22Rv1 (cell line): ENCODE data around the gene BLID.

ENCODE experiments used
- H3K27ac ChIP-seq: fragments of 450-650 bp; 2 replicates; pipeline ENCODE4 v1.5.1; 2017
- ZFX ChIP-seq: fragments of 450-650 bp; IDR thresholded peaks from 2 replicates; pipeline ENCODE4 v1.6.1; 2017; ENCODE audit warnings: antibody characterized with exemption, borderline replicate concordance
- TF ChIP-seq, protein P1 (sequence below): fragments of 450-650 bp; IDR thresholded peaks from 2 replicates; pipeline ENCODE4 v1.5.1; 2017; ENCODE audit warnings: mild to moderate bottlenecking

BLID gene

DNA sequence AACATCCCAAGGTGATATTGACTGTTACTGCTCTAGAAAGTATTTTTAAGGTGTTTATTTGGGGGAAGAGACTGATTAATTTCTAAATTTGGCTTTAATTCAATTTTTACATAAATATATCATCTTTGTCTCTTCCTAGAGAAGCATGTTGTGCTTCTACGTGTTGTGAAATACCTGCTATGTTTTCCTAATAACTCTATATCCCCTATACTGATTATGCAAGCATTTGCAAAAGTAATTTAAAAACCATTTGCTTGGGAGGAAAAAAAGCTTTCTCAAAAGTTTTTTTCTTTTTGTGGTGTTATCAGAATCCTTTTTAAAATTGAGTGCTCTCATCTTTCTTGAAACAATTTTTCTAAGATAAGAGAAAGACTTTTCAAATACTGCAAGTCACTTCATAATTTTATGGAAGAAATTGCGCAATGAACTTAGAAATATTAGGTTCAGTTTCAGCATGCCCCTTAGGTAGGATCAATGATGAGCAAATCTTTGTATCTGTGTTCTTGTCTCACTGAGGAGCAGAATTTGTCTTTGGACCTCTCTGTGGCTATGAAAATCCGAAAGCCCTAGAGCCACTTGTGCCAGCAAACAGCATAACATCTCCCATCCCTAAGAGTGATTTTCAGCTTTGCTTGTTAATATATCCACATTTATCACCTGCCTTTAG, 7.4 kb upstream of the BLID start:
- TF ChIP-seq, protein P1, sequence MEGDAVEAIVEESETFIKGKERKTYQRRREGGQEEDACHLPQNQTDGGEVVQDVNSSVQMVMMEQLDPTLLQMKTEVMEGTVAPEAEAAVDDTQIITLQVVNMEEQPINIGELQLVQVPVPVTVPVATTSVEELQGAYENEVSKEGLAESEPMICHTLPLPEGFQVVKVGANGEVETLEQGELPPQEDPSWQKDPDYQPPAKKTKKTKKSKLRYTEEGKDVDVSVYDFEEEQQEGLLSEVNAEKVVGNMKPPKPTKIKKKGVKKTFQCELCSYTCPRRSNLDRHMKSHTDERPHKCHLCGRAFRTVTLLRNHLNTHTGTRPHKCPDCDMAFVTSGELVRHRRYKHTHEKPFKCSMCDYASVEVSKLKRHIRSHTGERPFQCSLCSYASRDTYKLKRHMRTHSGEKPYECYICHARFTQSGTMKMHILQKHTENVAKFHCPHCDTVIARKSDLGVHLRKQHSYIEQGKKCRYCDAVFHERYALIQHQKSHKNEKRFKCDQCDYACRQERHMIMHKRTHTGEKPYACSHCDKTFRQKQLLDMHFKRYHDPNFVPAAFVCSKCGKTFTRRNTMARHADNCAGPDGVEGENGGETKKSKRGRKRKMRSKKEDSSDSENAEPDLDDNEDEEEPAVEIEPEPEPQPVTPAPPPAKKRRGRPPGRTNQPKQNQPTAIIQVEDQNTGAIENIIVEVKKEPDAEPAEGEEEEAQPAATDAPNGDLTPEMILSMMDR = no peak
- TF ChIP-seq ZFX = no peak
- no peak overlapping the region for H3K27ac ChIP-seq

DNA sequence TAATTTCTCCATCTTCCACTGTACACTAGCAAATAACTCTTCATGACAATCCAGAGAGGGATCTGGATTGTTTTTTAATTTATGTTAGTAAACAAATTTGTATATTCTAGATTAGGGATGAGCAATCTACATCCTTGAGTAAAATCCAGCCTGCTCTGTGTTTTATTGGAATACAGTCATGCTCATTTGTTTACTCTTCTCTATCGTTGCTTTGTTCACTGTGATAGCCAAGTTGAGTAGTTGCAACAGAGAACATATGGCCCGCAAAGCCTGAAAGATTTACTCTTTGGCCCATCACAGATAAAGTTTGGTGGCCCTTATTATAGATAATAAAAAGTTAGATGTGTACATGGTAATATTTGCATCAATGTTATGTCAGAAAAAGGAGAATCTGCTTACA, 6.2 kb upstream of the BLID start:
- TF ChIP-seq ZFX = no peak
- TF ChIP-seq, protein P1 = no peak

GRCh38 chr11:122120096-122120495, 4.1 kb upstream of the BLID start:
- H3K27ac ChIP-seq = no peak overlapping the region
- TF ChIP-seq ZFX = no peak
- TF ChIP-seq, protein P1 = no peak

More for the DNA sequence above, 6.2 kb upstream of the BLID start:
- no peak overlapping the region for H3K27ac ChIP-seq

GRCh38 chr11:122116591-122116990, 576 bp upstream of the BLID start:
- TF ChIP-seq, protein P1 = no peak
- no peak for TF ChIP-seq ZFX
- no peak overlapping the region for H3K27ac ChIP-seq

DNA sequence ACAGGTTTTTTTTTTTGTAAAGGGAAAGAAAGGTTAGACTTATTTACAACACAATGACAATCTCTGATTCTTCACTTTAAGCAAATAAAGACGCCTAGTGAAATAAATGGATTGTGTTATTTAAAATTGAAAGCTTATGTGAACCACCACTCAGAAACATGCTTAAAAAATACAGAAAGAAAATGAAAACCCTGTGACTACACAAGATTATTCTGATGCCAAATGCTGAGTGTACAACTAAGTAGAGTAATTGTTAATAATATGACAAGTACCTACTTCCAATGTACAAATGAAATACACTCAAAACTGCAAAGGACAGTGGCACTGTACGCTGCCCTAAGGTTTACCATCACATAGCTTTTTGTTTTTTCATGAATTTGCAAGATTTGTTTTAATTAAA, 1.0 kb downstream of the BLID start:
- TF ChIP-seq ZFX = no peak
- TF ChIP-seq, protein P1 = no peak
- no peak overlapping the region for H3K27ac ChIP-seq

- TF ChIP-seq, protein P1 = no peak
- no peak for TF ChIP-seq ZFX
- H3K27ac ChIP-seq = no peak overlapping the region
Observed at GRCh38 chr11:122113836-122114825, 1.9 kb downstream of the BLID start.
